Upper lobe of right lung (tissue), 1 donor: ENCODE results near the gene HPS4. TPM values are rescaled to one million over a fixed set of nuclear protein-coding genes. Genes with fewer than 3 reads are reported as not detected.

Experiments used
- ATAC-seq: fragments of 200-7000 bp; cut with Tn5 transposase; one replicate; pipeline ENCODE4 v1.9.1; 2020; ENCODE audit warnings: mild to moderate bottlenecking, moderate library complexity
- DNase-seq: peaks from one replicate; pipeline ENCODE4 v3.0.0-alpha.2; 2020
- H3K27ac ChIP-seq: fragments of 200-600 bp; one replicate; pipeline ENCODE4 v1.8.0; 2022
- H3K27me3 ChIP-seq: fragments of 200-600 bp; one replicate; pipeline ENCODE4 v1.8.0; 2022; ENCODE audit warnings: mild to moderate bottlenecking
- H3K36me3 ChIP-seq: fragments of 200-600 bp; one replicate; pipeline ENCODE4 v1.8.0; 2022
- H3K4me1 ChIP-seq: fragments of 200-600 bp; one replicate; pipeline ENCODE4 v1.8.0; 2022
- H3K4me3 ChIP-seq: fragments of 200-600 bp; one replicate; pipeline ENCODE4 v1.8.0; 2022; ENCODE audit warnings: mild to moderate bottlenecking
- H3K9me3 ChIP-seq: fragments of 200-600 bp; one replicate; pipeline ENCODE4 v1.8.0; 2022
- intact Hi-C: fragments of 100-400 bp; cut with DNase I; formaldehyde crosslinking; loops from one replicate; pipeline ENCODE4 v1.11.0; 2022
- total RNA-seq: library from RNA; stranded (reverse); fragmentation: NEBNext Ultra II Directional; extraction: Animal tissue kit (Norgen Biotek cat#: 25700); gene quantifications from one replicate; pipeline ENCODE4 v1.2.1, GENCODE V29; 2021
- TF ChIP-seq, protein P1 (sequence below): fragments of 200-600 bp; IDR thresholded peaks from one replicate; pipeline ENCODE4 v1.8.0; 2022; ENCODE audit warnings: antibody characterized with exemption
- donor health status: DM: no; HTN: yes; CAD: no; lungs with severe emphysema.

HPS4 gene
- total RNA-seq, 1 donor from 2014 or later: 31.0 TPM

DNA sequence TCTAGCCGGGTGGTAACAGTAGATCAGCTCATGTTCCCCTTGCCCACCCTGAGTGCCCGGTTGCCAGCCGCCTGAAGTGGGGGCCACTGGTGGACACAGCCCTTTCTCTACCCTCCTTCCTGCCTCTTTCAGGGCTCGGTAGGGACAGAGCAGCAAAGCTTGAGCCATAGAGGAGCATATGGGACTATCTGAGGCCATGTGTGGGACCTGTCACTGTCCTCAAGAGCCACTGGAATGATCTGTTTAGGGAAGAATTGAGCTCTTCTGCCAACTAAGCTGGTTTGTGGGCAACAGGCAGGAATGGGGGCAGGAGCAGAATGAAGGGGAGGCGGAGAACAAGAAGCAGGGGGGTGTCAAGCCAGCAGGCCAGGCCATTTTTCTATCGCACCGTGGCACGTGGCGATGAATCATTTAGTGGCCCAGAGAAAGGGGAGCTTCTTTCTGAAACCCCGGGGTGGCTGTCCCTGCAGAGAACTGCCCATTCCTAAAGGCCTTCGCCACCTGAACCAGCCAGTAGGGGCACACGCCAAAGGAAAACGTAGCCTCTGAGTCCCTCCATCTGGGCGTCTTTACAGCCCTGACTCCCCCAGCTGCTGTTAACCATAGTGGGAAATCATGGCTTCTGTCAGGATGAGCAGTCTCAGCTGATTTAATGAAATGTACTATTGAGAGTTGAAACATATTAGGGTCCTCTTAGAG, 45.7 kb downstream of the HPS4 start:
- Histone ChIP-seq H3K27me3 (peaks cover 2% of the 10 kb centered on the region), H3K4me1 (no peaks in the 10 kb centered on the region), H3K9me3 (no peaks in the 10 kb centered on the region), H3K36me3 (no peaks in the 10 kb centered on the region), H3K27ac (no peak overlapping the region), H3K4me3 (no peak overlapping the region)
- intact Hi-C loops: no loop called here
- DNase-seq: no peak
- TF ChIP-seq, protein P1, sequence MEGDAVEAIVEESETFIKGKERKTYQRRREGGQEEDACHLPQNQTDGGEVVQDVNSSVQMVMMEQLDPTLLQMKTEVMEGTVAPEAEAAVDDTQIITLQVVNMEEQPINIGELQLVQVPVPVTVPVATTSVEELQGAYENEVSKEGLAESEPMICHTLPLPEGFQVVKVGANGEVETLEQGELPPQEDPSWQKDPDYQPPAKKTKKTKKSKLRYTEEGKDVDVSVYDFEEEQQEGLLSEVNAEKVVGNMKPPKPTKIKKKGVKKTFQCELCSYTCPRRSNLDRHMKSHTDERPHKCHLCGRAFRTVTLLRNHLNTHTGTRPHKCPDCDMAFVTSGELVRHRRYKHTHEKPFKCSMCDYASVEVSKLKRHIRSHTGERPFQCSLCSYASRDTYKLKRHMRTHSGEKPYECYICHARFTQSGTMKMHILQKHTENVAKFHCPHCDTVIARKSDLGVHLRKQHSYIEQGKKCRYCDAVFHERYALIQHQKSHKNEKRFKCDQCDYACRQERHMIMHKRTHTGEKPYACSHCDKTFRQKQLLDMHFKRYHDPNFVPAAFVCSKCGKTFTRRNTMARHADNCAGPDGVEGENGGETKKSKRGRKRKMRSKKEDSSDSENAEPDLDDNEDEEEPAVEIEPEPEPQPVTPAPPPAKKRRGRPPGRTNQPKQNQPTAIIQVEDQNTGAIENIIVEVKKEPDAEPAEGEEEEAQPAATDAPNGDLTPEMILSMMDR: no peak
- no peak for ATAC-seq

GRCh38 chr22:26436903-26437515, 46.6 kb downstream of the HPS4 start:
- no peaks in the 10 kb centered on the region for H3K4me1 ChIP-seq
- H3K27ac ChIP-seq: no peak overlapping the region
- TF ChIP-seq, protein P1: no peak
- no peak for ATAC-seq
- H3K4me3 ChIP-seq: no peak overlapping the region
- H3K9me3 ChIP-seq: no peaks in the 10 kb centered on the region
- H3K36me3 ChIP-seq: no peaks in the 10 kb centered on the region
- DNase-seq: no peak
- peaks cover 10% of the 10 kb centered on the region for H3K27me3 ChIP-seq
- intact Hi-C loops: no loop called here

- Histone ChIP-seq H3K27ac (no peak overlapping the region), H3K36me3 (no peaks in the 10 kb centered on the region), H3K27me3 (peaks cover 18% of the 10 kb centered on the region), H3K9me3 (no peaks in the 10 kb centered on the region), H3K4me1 (no peaks in the 10 kb centered on the region), H3K4me3 (no peak overlapping the region)
- intact Hi-C loops: no loop called here
- DNase-seq: no peak
- peak; percentile 57 for ATAC-seq
- TF ChIP-seq, protein P1: no peak
These were observed 48.1 kb downstream of the HPS4 start for GRCh38 chr22:26435327-26436093.

DNA sequence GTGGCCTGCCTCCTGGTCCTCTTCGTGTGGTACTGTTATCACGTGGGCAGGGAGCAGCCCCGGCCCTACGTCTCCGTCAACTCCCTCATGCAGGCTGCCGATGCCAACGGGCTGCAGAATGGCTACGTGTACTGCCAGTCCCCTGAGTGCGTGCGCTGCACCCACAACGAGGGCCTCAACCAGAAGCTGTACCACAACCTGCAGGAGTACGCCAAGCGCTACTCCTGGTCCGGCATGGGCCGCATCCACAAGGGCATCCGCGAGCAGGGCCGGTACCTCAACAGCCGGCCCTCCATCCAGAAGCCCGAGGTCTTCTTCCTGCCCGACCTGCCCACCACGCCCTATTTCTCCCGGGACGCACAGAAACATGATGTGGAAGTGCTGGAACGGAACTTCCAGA, 49.8 kb downstream of the HPS4 start:
- DNase-seq: no peak
- intact Hi-C loops: no loop called here
- no peak for ATAC-seq

DNA sequence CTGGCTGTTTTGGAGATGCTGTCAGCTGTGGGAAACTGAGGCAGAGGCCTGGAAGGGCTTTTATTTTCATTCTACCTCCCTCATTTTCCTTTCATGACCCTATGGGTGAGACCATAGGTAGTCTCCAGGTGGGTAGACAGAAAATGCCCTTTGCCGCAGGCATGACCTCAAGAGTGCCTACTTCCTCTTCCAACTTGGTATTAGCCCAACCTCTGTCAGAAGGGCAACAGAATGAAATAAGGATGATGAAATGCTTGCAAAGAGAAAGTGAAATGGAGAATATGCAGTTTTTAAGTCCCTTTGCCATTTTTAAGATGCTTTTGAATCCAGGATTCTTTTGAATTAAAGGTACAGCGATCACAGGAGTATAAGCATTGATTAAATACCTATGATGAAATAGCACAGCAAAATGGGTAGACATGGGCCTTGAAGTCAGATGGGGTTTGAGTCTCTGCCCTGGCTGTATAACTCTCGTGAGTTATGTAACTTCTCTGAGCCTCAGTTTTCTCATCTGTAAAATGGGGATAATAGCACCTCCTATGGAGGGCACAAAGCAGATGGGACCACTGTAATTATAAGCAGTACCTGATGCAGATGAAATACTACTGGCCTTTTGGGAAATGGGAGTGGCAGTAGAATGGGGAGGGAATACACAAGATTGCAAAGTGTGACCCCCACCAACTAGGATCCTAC, 50.8 kb downstream of the HPS4 start:
- intact Hi-C loops: no loop called here
- TF ChIP-seq, protein P1: no peak
- Histone ChIP-seq H3K27me3 (peaks cover 18% of the 10 kb centered on the region), H3K4me3 (no peak overlapping the region), H3K27ac (no peak overlapping the region), H3K9me3 (no peaks in the 10 kb centered on the region), H3K36me3 (no peaks in the 10 kb centered on the region), H3K4me1 (peaks cover 4% of the 10 kb centered on the region)
- ATAC-seq (no peak), DNase-seq (no peak)

More for the DNA sequence above, 49.8 kb downstream of the HPS4 start:
- no peaks in the 10 kb centered on the region for H3K36me3 ChIP-seq
- TF ChIP-seq, protein P1: no peak
- peaks cover 18% of the 10 kb centered on the region for H3K27me3 ChIP-seq
- H3K4me3 ChIP-seq: no peak overlapping the region
- H3K9me3 ChIP-seq: no peaks in the 10 kb centered on the region
- no peak overlapping the region for H3K27ac ChIP-seq
- peaks cover 4% of the 10 kb centered on the region for H3K4me1 ChIP-seq
